HEK293 (cell line): ENCODE measurements around the gene CR2.

ENCODE experiments used
- CTCF ChIA-PET: fragments of 350-600 bp; formaldehyde crosslinking; extraction: SDS; loops from one replicate; lab custom pipeline; 2021; ENCODE audit warnings: antibody characterized with exemption; lab: Yijun Ruan, JAX
- POLR2A ChIA-PET: fragments of 300-600 bp; formaldehyde crosslinking; extraction: SDS; loops from one replicate; lab custom pipeline; 2020; ENCODE audit warnings: antibody characterized with exemption, inconsistent platforms; lab: Yijun Ruan, JAX
- H3K27ac ChIP-seq: fragments of 200-500 bp; sonication (Bioruptor generic); 2 replicates; pipeline ENCODE4 v1.5.1; 2014; ENCODE audit warnings: low read depth, low read length, control low read depth, inconsistent platforms; ENCODE audit errors: extremely low read depth
- H3K36me3 ChIP-seq, 2 experiments: fragments of 200-500 bp in 1 of 2; sonication (Bioruptor generic) in 1 of 2; 1 replicate in 1 of 2; 2 replicates in 1 of 2; pipeline ENCODE4 v1.5.1; 2014 to 2017; ENCODE audit warnings: inconsistent platforms in 2 of 2, low read length in 2 of 2; ENCODE audit not compliant: control insufficient read depth in 2 of 2, insufficient read depth in 1 of 2
- H3K4me1 ChIP-seq: fragments of 200-500 bp; sonication (Bioruptor generic); 2 replicates; pipeline ENCODE4 v1.5.1; 2014; ENCODE audit warnings: mild to moderate bottlenecking, low read length, inconsistent platforms; ENCODE audit not compliant: control insufficient read depth, insufficient read depth
- H3K4me3 ChIP-seq: 2 replicates; pipeline ENCODE4 v1.5.1; 2011; ENCODE audit warnings: low read depth, mild to moderate bottlenecking, control low read depth, low read length, moderate library complexity
- H3K9me3 ChIP-seq: fragments of 200-500 bp; sonication (Bioruptor generic); 2 replicates; pipeline ENCODE4 v1.5.1; 2014; ENCODE audit warnings: low read depth, low read length, inconsistent platforms; ENCODE audit not compliant: control insufficient read depth, insufficient read depth
- EGR2 ChIP-seq: fragments of 450-650 bp; formaldehyde crosslinking; IDR thresholded peaks from 2 replicates; pipeline ENCODE4 v1.5.1; 2016; ENCODE audit warnings: low read depth, missing biosample characterization, missing genetic modification characterization
- GLIS2 ChIP-seq: fragments of 450-650 bp; formaldehyde crosslinking; IDR thresholded peaks from 2 replicates; pipeline ENCODE4 v1.5.1; 2016; ENCODE audit warnings: missing biosample characterization, missing genetic modification characterization
- HOXA7 ChIP-seq: sonication (generic); formaldehyde crosslinking; IDR thresholded peaks from 2 replicates; pipeline ENCODE4 v1.8.1; 2022; ENCODE audit warnings: missing genetic modification reagents, borderline replicate concordance
- PRDM1 ChIP-seq: fragments of 450-650 bp; formaldehyde crosslinking; IDR thresholded peaks from 2 replicates; pipeline ENCODE4; 2016; ENCODE audit warnings: missing biosample characterization, missing genetic modification characterization
- SCRT2 ChIP-seq: fragments of 450-650 bp; formaldehyde crosslinking; IDR thresholded peaks from 2 replicates; pipeline ENCODE4 v1.5.1; 2016; ENCODE audit warnings: missing biosample characterization, missing genetic modification characterization
- ZFHX2 ChIP-seq: fragments of 450-650 bp; formaldehyde crosslinking; conservative IDR thresholded peaks from 2 replicates; pipeline ENCODE4 v1.5.1; 2016; ENCODE audit warnings: missing biosample characterization, missing genetic modification characterization
- ZNF214 ChIP-seq: fragments of 450-650 bp; formaldehyde crosslinking; IDR thresholded peaks from 2 replicates; pipeline ENCODE4 v1.5.1; 2017; ENCODE audit warnings: missing biosample characterization, mild to moderate bottlenecking, missing genetic modification characterization, borderline replicate concordance
- ZNF24 ChIP-seq: fragments of 450-650 bp; formaldehyde crosslinking; IDR thresholded peaks from 2 replicates; pipeline ENCODE4 v1.5.1; 2016; ENCODE audit warnings: missing biosample characterization, missing genetic modification characterization
- ZNF274 ChIP-seq, 2 experiments: fragments of 200-500 bp in 1 of 2; fragments of 450-650 bp in 1 of 2; sonication (Bioruptor generic) in 1 of 2; formaldehyde crosslinking in 1 of 2; IDR thresholded peaks; 2 replicates each; pipeline versions ENCODE4 v1.5.1 to v1.6.1; 2014 to 2016; ENCODE audit warnings: borderline replicate concordance in 1 of 2, inconsistent platforms in 1 of 2, low read length in 1 of 2, missing biosample characterization in 1 of 2, missing genetic modification characterization in 1 of 2
- ZNF404 ChIP-seq: fragments of 450-650 bp; formaldehyde crosslinking; IDR thresholded peaks from 2 replicates; pipeline ENCODE4 v1.5.1; 2017; ENCODE audit warnings: missing biosample characterization, missing genetic modification characterization
- ZNF426 ChIP-seq: fragments of 450-650 bp; formaldehyde crosslinking; IDR thresholded peaks from 2 replicates; pipeline ENCODE4 v1.5.1; 2017; ENCODE audit warnings: missing biosample characterization, missing genetic modification characterization, mild to moderate bottlenecking, inconsistent platforms, moderate library complexity
- ZNF544 ChIP-seq: fragments of 450-650 bp; formaldehyde crosslinking; IDR thresholded peaks from 2 replicates; pipeline ENCODE4 v1.5.0; 2017; ENCODE audit warnings: missing biosample characterization, missing genetic modification characterization
- ZNF548 ChIP-seq: fragments of 450-650 bp; formaldehyde crosslinking; IDR thresholded peaks from 2 replicates; pipeline ENCODE4 v1.5.1; 2016; ENCODE audit warnings: missing biosample characterization, missing genetic modification characterization
- ZNF660 ChIP-seq: fragments of 450-650 bp; IDR thresholded peaks from 2 replicates; pipeline ENCODE4 v1.5.1; 2018; ENCODE audit warnings: missing biosample characterization, mild to moderate bottlenecking, missing genetic modification characterization
- ZNF768 ChIP-seq: fragments of 450-650 bp; formaldehyde crosslinking; IDR thresholded peaks from 2 replicates; pipeline ENCODE4 v1.5.1; 2018; ENCODE audit warnings: missing biosample characterization, mild to moderate bottlenecking, missing genetic modification characterization
- ZNF837 ChIP-seq: fragments of 450-650 bp; formaldehyde crosslinking; IDR thresholded peaks from 2 replicates; pipeline ENCODE4 v1.5.1; 2016; ENCODE audit warnings: missing biosample characterization, missing genetic modification characterization
- ZNF843 ChIP-seq: fragments of 450-650 bp; formaldehyde crosslinking; IDR thresholded peaks from 2 replicates; pipeline ENCODE4 v1.5.1; 2016; ENCODE audit warnings: missing biosample characterization, missing genetic modification characterization
- ZSCAN30 ChIP-seq: fragments of 450-650 bp; IDR thresholded peaks from 2 replicates; pipeline ENCODE4 v1.5.1; 2018; ENCODE audit warnings: missing biosample characterization, mild to moderate bottlenecking, missing genetic modification characterization, moderate library complexity
- TF ChIP-seq, protein P1 (sequence below): fragments of 450-650 bp; formaldehyde crosslinking; IDR thresholded peaks from 2 replicates; pipeline ENCODE4 v1.5.1; 2016; ENCODE audit warnings: missing biosample characterization, missing genetic modification characterization
- TF ChIP-seq, protein P2 (sequence below): fragments of 450-650 bp; formaldehyde crosslinking; IDR thresholded peaks from 2 replicates; pipeline ENCODE4 v1.5.1; 2017; ENCODE audit warnings: missing biosample characterization, missing genetic modification characterization
- TF ChIP-seq, protein P3 (sequence below): fragments of 450-650 bp; formaldehyde crosslinking; IDR thresholded peaks from 2 replicates; pipeline ENCODE4 v1.5.1; 2016; ENCODE audit warnings: missing biosample characterization, missing genetic modification characterization, borderline replicate concordance

The CR2 gene

DNA sequence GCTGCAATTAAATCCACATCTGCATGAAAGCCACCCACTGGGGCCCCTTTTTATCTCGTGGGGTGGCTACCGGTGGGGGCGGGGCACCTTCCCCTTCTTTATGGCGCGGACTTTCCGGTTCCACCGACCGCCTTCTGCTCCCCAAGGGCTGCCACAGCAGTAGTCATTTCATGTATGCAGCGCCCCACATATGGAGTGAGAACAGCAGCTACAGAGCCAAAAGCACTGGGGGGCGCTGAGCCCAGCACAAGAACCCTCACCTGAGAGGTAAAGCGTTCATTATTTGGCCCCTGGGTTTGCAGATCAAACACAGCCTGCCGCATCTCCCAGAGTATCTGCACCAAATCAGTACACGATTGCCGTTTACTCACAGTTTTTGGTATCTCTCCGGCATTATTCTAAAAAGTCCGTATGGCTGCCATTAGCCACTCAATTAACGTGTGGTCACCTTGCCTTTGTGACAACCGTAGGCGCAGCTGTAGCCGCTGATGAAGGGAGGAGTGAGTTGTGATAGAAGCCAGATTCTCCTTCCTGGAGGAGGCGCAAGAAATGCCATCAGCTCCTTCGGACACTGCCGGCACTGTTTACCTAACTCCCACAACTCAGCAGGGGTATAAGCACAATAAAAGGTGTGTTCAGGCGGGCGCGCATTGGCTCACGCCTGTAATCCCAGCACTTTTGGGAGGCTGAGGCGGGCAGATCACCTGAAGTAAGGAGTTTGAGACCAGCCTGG lies 30.4 kb upstream of the CR2 start (continued):
- TF ChIP-seq ZNF426 (tag by site-specific recombination) (no peak), GLIS2 (tag by site-specific recombination) (no peak)
- TF ChIP-seq, protein P1, sequence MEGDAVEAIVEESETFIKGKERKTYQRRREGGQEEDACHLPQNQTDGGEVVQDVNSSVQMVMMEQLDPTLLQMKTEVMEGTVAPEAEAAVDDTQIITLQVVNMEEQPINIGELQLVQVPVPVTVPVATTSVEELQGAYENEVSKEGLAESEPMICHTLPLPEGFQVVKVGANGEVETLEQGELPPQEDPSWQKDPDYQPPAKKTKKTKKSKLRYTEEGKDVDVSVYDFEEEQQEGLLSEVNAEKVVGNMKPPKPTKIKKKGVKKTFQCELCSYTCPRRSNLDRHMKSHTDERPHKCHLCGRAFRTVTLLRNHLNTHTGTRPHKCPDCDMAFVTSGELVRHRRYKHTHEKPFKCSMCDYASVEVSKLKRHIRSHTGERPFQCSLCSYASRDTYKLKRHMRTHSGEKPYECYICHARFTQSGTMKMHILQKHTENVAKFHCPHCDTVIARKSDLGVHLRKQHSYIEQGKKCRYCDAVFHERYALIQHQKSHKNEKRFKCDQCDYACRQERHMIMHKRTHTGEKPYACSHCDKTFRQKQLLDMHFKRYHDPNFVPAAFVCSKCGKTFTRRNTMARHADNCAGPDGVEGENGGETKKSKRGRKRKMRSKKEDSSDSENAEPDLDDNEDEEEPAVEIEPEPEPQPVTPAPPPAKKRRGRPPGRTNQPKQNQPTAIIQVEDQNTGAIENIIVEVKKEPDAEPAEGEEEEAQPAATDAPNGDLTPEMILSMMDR (tag by site-specific recombination), result no peak

DNA sequence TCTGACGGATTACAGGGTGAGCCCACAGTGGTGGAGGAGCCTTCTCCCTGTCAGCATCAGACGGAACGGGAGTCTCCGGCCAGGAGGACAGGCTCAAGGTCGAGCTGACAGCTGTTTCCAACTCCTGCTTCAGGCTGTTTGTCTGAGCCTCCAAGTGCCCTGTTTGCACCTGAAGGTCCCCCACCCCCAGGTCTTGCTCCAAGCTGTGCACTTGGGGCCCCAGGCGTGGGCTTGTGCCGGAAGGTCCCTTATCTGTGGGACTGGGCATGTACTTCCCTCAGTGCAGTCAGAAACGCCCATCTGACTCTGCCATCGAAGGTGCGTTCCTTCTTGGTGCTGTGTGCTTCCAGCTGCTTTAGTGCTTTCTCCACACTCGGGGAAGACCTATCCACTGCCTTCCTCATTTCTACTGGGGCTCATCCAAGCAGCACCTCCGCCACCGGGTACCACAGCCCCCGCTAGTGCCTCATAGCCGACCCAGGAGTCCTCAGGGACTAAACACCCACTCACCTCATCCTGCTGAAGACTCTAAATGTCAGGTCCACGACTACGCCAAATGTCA lies 29.5 kb upstream of the CR2 start:
- no peak for TF ChIP-seq HOXA7 (CRISPR knock-in tag)
- no peak for TF ChIP-seq SCRT2 (tag by site-specific recombination)
- TF ChIP-seq ZNF660, result no peak
- TF ChIP-seq PRDM1 (tag by site-specific recombination), result no peak
- peak; percentile 35; the same call in 1 of the 2 replicates for TF ChIP-seq ZFHX2 (tag by site-specific recombination)
- no peak for TF ChIP-seq ZNF214 (tag by site-specific recombination)
- no peak for TF ChIP-seq ZNF24 (tag by site-specific recombination)
- TF ChIP-seq ZNF274 (IDR thresholded peaks at IDR 0.05; ENCODE audit: low read length), result no peak
- no peak for TF ChIP-seq ZNF274 (tag by site-specific recombination; IDR thresholded peaks at IDR 0.05; ENCODE audit: borderline replicate concordance)
- TF ChIP-seq, protein P2, sequence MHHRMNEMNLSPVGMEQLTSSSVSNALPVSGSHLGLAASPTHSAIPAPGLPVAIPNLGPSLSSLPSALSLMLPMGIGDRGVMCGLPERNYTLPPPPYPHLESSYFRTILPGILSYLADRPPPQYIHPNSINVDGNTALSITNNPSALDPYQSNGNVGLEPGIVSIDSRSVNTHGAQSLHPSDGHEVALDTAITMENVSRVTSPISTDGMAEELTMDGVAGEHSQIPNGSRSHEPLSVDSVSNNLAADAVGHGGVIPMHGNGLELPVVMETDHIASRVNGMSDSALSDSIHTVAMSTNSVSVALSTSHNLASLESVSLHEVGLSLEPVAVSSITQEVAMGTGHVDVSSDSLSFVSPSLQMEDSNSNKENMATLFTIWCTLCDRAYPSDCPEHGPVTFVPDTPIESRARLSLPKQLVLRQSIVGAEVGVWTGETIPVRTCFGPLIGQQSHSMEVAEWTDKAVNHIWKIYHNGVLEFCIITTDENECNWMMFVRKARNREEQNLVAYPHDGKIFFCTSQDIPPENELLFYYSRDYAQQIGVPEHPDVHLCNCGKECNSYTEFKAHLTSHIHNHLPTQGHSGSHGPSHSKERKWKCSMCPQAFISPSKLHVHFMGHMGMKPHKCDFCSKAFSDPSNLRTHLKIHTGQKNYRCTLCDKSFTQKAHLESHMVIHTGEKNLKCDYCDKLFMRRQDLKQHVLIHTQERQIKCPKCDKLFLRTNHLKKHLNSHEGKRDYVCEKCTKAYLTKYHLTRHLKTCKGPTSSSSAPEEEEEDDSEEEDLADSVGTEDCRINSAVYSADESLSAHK (tag by site-specific recombination), result no peak
- no peak for TF ChIP-seq ZNF548 (tag by site-specific recombination)
- TF ChIP-seq ZNF843, result no peak
- no peak for TF ChIP-seq ZNF544 (tag by site-specific recombination)
- TF ChIP-seq ZNF404 (tag by site-specific recombination), result no peak
- no peak for TF ChIP-seq ZSCAN30
- TF ChIP-seq EGR2 (tag by site-specific recombination), result 0 out of 2 replicates have a peak, but pooled peaks have one; percentile 31
- TF ChIP-seq ZNF768 (tag by site-specific recombination), result no peak
- no peak for TF ChIP-seq ZNF837 (tag by site-specific recombination)
- TF ChIP-seq, protein P3, sequence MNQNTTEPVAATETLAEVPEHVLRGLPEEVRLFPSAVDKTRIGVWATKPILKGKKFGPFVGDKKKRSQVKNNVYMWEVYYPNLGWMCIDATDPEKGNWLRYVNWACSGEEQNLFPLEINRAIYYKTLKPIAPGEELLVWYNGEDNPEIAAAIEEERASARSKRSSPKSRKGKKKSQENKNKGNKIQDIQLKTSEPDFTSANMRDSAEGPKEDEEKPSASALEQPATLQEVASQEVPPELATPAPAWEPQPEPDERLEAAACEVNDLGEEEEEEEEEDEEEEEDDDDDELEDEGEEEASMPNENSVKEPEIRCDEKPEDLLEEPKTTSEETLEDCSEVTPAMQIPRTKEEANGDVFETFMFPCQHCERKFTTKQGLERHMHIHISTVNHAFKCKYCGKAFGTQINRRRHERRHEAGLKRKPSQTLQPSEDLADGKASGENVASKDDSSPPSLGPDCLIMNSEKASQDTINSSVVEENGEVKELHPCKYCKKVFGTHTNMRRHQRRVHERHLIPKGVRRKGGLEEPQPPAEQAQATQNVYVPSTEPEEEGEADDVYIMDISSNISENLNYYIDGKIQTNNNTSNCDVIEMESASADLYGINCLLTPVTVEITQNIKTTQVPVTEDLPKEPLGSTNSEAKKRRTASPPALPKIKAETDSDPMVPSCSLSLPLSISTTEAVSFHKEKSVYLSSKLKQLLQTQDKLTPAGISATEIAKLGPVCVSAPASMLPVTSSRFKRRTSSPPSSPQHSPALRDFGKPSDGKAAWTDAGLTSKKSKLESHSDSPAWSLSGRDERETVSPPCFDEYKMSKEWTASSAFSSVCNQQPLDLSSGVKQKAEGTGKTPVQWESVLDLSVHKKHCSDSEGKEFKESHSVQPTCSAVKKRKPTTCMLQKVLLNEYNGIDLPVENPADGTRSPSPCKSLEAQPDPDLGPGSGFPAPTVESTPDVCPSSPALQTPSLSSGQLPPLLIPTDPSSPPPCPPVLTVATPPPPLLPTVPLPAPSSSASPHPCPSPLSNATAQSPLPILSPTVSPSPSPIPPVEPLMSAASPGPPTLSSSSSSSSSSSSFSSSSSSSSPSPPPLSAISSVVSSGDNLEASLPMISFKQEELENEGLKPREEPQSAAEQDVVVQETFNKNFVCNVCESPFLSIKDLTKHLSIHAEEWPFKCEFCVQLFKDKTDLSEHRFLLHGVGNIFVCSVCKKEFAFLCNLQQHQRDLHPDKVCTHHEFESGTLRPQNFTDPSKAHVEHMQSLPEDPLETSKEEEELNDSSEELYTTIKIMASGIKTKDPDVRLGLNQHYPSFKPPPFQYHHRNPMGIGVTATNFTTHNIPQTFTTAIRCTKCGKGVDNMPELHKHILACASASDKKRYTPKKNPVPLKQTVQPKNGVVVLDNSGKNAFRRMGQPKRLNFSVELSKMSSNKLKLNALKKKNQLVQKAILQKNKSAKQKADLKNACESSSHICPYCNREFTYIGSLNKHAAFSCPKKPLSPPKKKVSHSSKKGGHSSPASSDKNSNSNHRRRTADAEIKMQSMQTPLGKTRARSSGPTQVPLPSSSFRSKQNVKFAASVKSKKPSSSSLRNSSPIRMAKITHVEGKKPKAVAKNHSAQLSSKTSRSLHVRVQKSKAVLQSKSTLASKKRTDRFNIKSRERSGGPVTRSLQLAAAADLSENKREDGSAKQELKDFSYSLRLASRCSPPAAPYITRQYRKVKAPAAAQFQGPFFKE (tag by site-specific recombination), result no peak
- POLR2A ChIA-PET, result no interaction called here
- no peak overlapping the region for H3K4me3 ChIP-seq
- CTCF ChIA-PET, result interaction anchor here (0.6 to 1.0 kb wide), 3 partner anchors 30 to 339 kb away, joined by 3 read pairs; partner anchors contain the start of gene CR2
- no peak overlapping the region for H3K27ac ChIP-seq
- H3K4me1 ChIP-seq, result no peaks in the 10 kb centered on the region
- no peaks in the 10 kb centered on the region for H3K36me3 ChIP-seq
- H3K9me3 ChIP-seq, result no peaks in the 10 kb centered on the region
